Fibroblast of mammary gland (primary cell): ENCODE measurements around the gene FAM3B.

Experiments
- DNase-seq: peaks from one replicate; pipeline ENCODE4 v3.0.0-alpha.2; 2010; ENCODE audit warnings: low read depth
- H3K4me3 ChIP-seq: 2 replicates; pipeline ENCODE4 v1.5.1; 2011; ENCODE audit warnings: low read depth, mild to moderate bottlenecking, low read length, moderate library complexity; ENCODE audit not compliant: control insufficient read depth
- CTCF ChIP-seq: conservative IDR thresholded peaks from 2 replicates; pipeline ENCODE4 v1.5.1; 2011; ENCODE audit warnings: low read depth, low read length, inconsistent platforms; ENCODE audit not compliant: control insufficient read depth, insufficient read depth

The FAM3B gene

GRCh38 chr21:41326414-41327080 lies 9.9 kb downstream of the FAM3B start:
- H3K4me3 ChIP-seq, result no peak overlapping the region
- TF ChIP-seq CTCF, result no peak
- DNase-seq, result no peak

- no peak for TF ChIP-seq CTCF
- no peak overlapping the region for H3K4me3 ChIP-seq
- DNase-seq, result no peak
Observed at GRCh38 chr21:41327753-41328152, 11.2 kb downstream of the FAM3B start.

GRCh38 chr21:41328660-41329607 lies 12.3 kb downstream of the FAM3B start:
- DNase-seq, result no peak
- H3K4me3 ChIP-seq, result no peak overlapping the region
- TF ChIP-seq CTCF, result no peak

GRCh38 chr21:41333752-41334151 lies 17.2 kb downstream of the FAM3B start:
- TF ChIP-seq CTCF, result no peak
- H3K4me3 ChIP-seq, result no peak overlapping the region
- DNase-seq, result no peak

GRCh38 chr21:41337515-41337914 lies 20.9 kb downstream of the FAM3B start:
- no peak for DNase-seq
- H3K4me3 ChIP-seq, result no peak overlapping the region
- TF ChIP-seq CTCF, result no peak

- no peak for TF ChIP-seq CTCF
- no peak overlapping the region for H3K4me3 ChIP-seq
- DNase-seq, result no peak
Observed at GRCh38 chr21:41338455-41338854, 21.9 kb downstream of the FAM3B start.
